GM19395 (cell line): Measurements from ENCODE around the gene CXorf58.

Experiments
- ATAC-seq: cut with Tn5 transposase; IDR thresholded peaks from one replicate; pipeline ENCODE4 v1.9.1; 2021; ENCODE audit warnings: mild to moderate bottlenecking, moderate library complexity; ENCODE audit not compliant: unreplicated experiment

CXorf58 gene

GRCh38 chrX:23900220-23900797, 7.5 kb upstream of the CXorf58 start:
- ATAC-seq: no peak

GRCh38 chrX:23901060-23901459, 6.7 kb upstream of the CXorf58 start:
- ATAC-seq: no peak

- ATAC-seq: no peak
Observed at GRCh38 chrX:23901805-23902204, 6.0 kb upstream of the CXorf58 start.

- ATAC-seq: peak; percentile 35
Observed at GRCh38 chrX:23902419-23902818, 5.4 kb upstream of the CXorf58 start.

GRCh38 chrX:23904096-23904495, 3.7 kb upstream of the CXorf58 start:
- no peak for ATAC-seq

GRCh38 chrX:23907111-23907497, 702 bp upstream of the CXorf58 start:
- ATAC-seq: peak; percentile 10

- no peak for ATAC-seq
Observed at GRCh38 chrX:23908219-23909004, 606 bp downstream of the CXorf58 start.

GRCh38 chrX:23911126-23911835, 3.5 kb downstream of the CXorf58 start:
- no peak for ATAC-seq

- ATAC-seq: no peak
Observed at GRCh38 chrX:23919148-23919547, 11.3 kb downstream of the CXorf58 start.

- ATAC-seq: no peak
Observed at GRCh38 chrX:23919706-23920320, 12.0 kb downstream of the CXorf58 start.

GRCh38 chrX:23926015-23926414, 18.2 kb downstream of the CXorf58 start:
- ATAC-seq: no peak

GRCh38 chrX:23930894-23931604, 23.2 kb downstream of the CXorf58 start:
- no peak for ATAC-seq

- no peak for ATAC-seq
Observed at GRCh38 chrX:23932046-23932445, 24.2 kb downstream of the CXorf58 start.

GRCh38 chrX:23935106-23935505, 27.3 kb downstream of the CXorf58 start:
- ATAC-seq: no peak

- no peak for ATAC-seq
Observed at GRCh38 chrX:23936180-23936579, 28.4 kb downstream of the CXorf58 start.

- no peak for ATAC-seq
Observed at GRCh38 chrX:23937100-23937499, 29.3 kb downstream of the CXorf58 start.

- ATAC-seq: no peak
Observed at GRCh38 chrX:23938690-23939089, 30.9 kb downstream of the CXorf58 start.

- no peak for ATAC-seq
Observed at GRCh38 chrX:23939203-23939602, 31.4 kb downstream of the CXorf58 start.

GRCh38 chrX:23944234-23944633, 36.4 kb downstream of the CXorf58 start:
- ATAC-seq: no peak

GRCh38 chrX:23945206-23945605, 37.4 kb downstream of the CXorf58 start:
- ATAC-seq: no peak

- no peak for ATAC-seq
Observed at GRCh38 chrX:23952391-23952790, 44.6 kb downstream of the CXorf58 start.
